WTC11 (cell line): ENCODE results near the gene THBD. TPM values are rescaled to one million over a fixed set of nuclear protein-coding genes. Genes with fewer than 3 reads are reported as not detected.
A peak's percentile ranks its signal among the peaks of the same experiment; 100 is the strongest.

Experiments
- ATAC-seq: fragments of 200-7000 bp; cut with Tn5 transposase; 2 replicates; pipeline ENCODE4 v1.10.0; 2021; ENCODE audit warnings: mild to moderate bottlenecking, moderate library complexity
- CTCF ChIA-PET: fragments of 300-600 bp; sonication (Branson Sonifier 250); formaldehyde crosslinking; loops from one replicate; lab custom pipeline; 2021; ENCODE audit warnings: antibody characterized with exemption; lab: Charles Lee
- POLR2A ChIA-PET: fragments of 350-600 bp; sonication (Branson Sonifier 250); formaldehyde crosslinking; loops from one replicate; lab custom pipeline; 2021; ENCODE audit warnings: antibody characterized with exemption; lab: Charles Lee
- DNase-seq: peaks from one replicate; pipeline ENCODE4 v3.0.0; 2021; ENCODE audit warnings: low spot score
- H3K27ac Mint-ChIP-seq: 2 replicates; pipeline ENCODE4 v1.8.0; 2021; ENCODE audit warnings: mixed read lengths
- H3K27me3 Mint-ChIP-seq: 2 replicates; pipeline ENCODE4 v1.8.0; 2021; ENCODE audit warnings: low read depth, mild to moderate bottlenecking, moderate library complexity, mixed read lengths
- H3K36me3 Mint-ChIP-seq: 2 replicates; pipeline ENCODE4 v1.8.0; 2021; ENCODE audit warnings: mixed read lengths
- H3K4me1 Mint-ChIP-seq: 2 replicates; pipeline ENCODE4 v1.8.0; 2022; ENCODE audit warnings: mixed read lengths
- H3K4me3 Mint-ChIP-seq: 2 replicates; pipeline ENCODE4 v1.8.0; 2021; ENCODE audit warnings: mild to moderate bottlenecking, moderate library complexity, mixed read lengths
- H3K9me3 Mint-ChIP-seq: 2 replicates; pipeline ENCODE4 v1.8.0; 2021; ENCODE audit warnings: mixed read lengths
- ATF2 ChIP-seq: sonication (generic); formaldehyde crosslinking; IDR thresholded peaks from 2 replicates; pipeline ENCODE4 v1.8.1; 2022; ENCODE audit warnings: low read depth, missing genetic modification reagents, borderline replicate concordance
- CREB1 ChIP-seq: sonication (generic); formaldehyde crosslinking; IDR thresholded peaks from 2 replicates; pipeline ENCODE4 v1.8.0; 2023; ENCODE audit warnings: mild to moderate bottlenecking, missing genetic modification reagents
- CTCF ChIP-seq: fragments of 200-600 bp; IDR thresholded peaks from 2 replicates; pipeline ENCODE4 v1.8.0; 2022; ENCODE audit warnings: antibody characterized with exemption
- ERG ChIP-seq: fragments of 250-450 bp; sonication (Bioruptor Pico); IDR thresholded peaks from 2 replicates; pipeline ENCODE4 v1.8.0; 2021; ENCODE audit warnings: mild to moderate bottlenecking
- ETV6 ChIP-seq: sonication (generic); formaldehyde crosslinking; IDR thresholded peaks from 2 replicates; pipeline ENCODE4 v1.8.1; 2022; ENCODE audit warnings: mild to moderate bottlenecking, missing genetic modification reagents
- FOXK1 ChIP-seq: sonication (generic); formaldehyde crosslinking; IDR thresholded peaks from 2 replicates; pipeline ENCODE4 v1.8.0; 2022; ENCODE audit warnings: mild to moderate bottlenecking, moderate library complexity, missing genetic modification reagents
- FOXP1 ChIP-seq: sonication (generic); formaldehyde crosslinking; IDR thresholded peaks from 2 replicates; pipeline ENCODE4 v1.8.0; 2022; ENCODE audit warnings: missing genetic modification reagents, mild to moderate bottlenecking, moderate library complexity, borderline replicate concordance
- PRDM15 ChIP-seq: sonication (generic); formaldehyde crosslinking; IDR thresholded peaks from 2 replicates; pipeline ENCODE4 v1.8.0; 2022; ENCODE audit warnings: missing genetic modification reagents
- RORB ChIP-seq: fragments of 250-450 bp; sonication (Bioruptor Pico); IDR thresholded peaks from 2 replicates; pipeline ENCODE4 v1.9.0; 2021; ENCODE audit warnings: mild to moderate bottlenecking
- STAT6 ChIP-seq: sonication (generic); formaldehyde crosslinking; conservative IDR thresholded peaks from 2 replicates; pipeline ENCODE4 v1.8.1; 2023; ENCODE audit warnings: mild to moderate bottlenecking, low read depth, missing genetic modification reagents, moderate library complexity
- TEAD1 ChIP-seq: sonication (generic); formaldehyde crosslinking; IDR thresholded peaks from 2 replicates; pipeline ENCODE4 v1.8.0; 2022; ENCODE audit warnings: mild to moderate bottlenecking, missing genetic modification reagents
- TP53 ChIP-seq: sonication (generic); formaldehyde crosslinking; IDR thresholded peaks from 2 replicates; pipeline ENCODE4 v1.8.1; 2023; ENCODE audit warnings: mild to moderate bottlenecking, missing genetic modification reagents
- ZNF416 ChIP-seq: fragments of 250-450 bp; sonication (Bioruptor Pico); IDR thresholded peaks from 2 replicates; pipeline ENCODE4 v1.9.0; 2021; ENCODE audit warnings: mild to moderate bottlenecking, inconsistent platforms
- ZNF423 ChIP-seq: fragments of 250-450 bp; sonication (Bioruptor Pico); IDR thresholded peaks from 2 replicates; pipeline ENCODE4 v2.1.2; 2022; ENCODE audit warnings: mild to moderate bottlenecking, moderate library complexity
- total RNA-seq: library from RNA; stranded (reverse); gene quantifications from 3 replicates; pipeline ENCODE4 v1.2.3, GENCODE V29; 2021

The THBD gene
- total RNA-seq, 1 experiment from 2014 or later, result 1.0 TPM

- TF ChIP-seq ERG, result no peak
Observed at GRCh38 chr20:23062632-23063031, 13.2 kb upstream of the THBD start (continued).

GRCh38 chr20:23061734-23062561 lies 12.5 kb upstream of the THBD start:
- H3K9me3 Mint-ChIP-seq, result peaks cover 4% of the 10 kb centered on the region; the same call in 1 of the 2 replicates
- TF ChIP-seq ATF2 (no peak), TEAD1 (peak; percentile 77; the same call in 1 of the 2 replicates), PRDM15 (CRISPR knock-in tag) (peak; percentile 58), TP53 (CRISPR knock-in tag) (no peak), ZNF423 (peak; percentile 54), ETV6 (CRISPR knock-in tag) (peak; percentile 17; the same call in 1 of the 2 replicates), FOXK1 (peak; percentile 65; the same call in 1 of the 2 replicates), CTCF (0 out of 2 replicates have a peak, but pooled peaks have one; percentile 14)
- TF ChIP-seq, all 79 proteins: peak for 6
- H3K4me1 Mint-ChIP-seq, result peaks cover 32% of the 10 kb centered on the region
- ATAC-seq (peak; percentile 95), DNase-seq (peak; percentile 70)
- ChIA-PET POLR2A (interaction anchor here (0.7 to 1.5 kb wide), 2 partner anchors 11 to 45 kb away, joined by 3 read pairs; no protein-coding TSS in a partner anchor), CTCF (interaction anchor here (0.5 to 6.0 kb wide), 21 partner anchors 8 to 370 kb away, joined by 3 to 103 read pairs (median 4); partner anchors contain the start of genes NXT1 and THBD)
- H3K27me3 Mint-ChIP-seq, result no peaks in the 10 kb centered on the region
- no peak overlapping the region for H3K4me3 Mint-ChIP-seq
- no peaks in the 10 kb centered on the region for H3K36me3 Mint-ChIP-seq
- H3K27ac Mint-ChIP-seq, result peak overlapping the region; percentile 38

- Mint-ChIP-seq H3K9me3 (peaks cover 11% of the 10 kb centered on the region), H3K27ac (no peak overlapping the region), H3K4me3 (no peak overlapping the region), H3K27me3 (no peaks in the 10 kb centered on the region), H3K4me1 (peaks cover 32% of the 10 kb centered on the region), H3K36me3 (peaks cover 5% of the 10 kb centered on the region; the same call in 1 of the 2 replicates)
- CTCF ChIA-PET, result interaction anchor here (1.1 to 6.0 kb wide), 11 partner anchors 8 to 369 kb away, joined by 3 to 103 read pairs (median 6); partner anchors contain the start of genes NXT1 and THBD
- TF ChIP-seq RORB (CRISPR knock-in tag) (no peak), CREB1 (CRISPR knock-in tag) (no peak), STAT6 (CRISPR knock-in tag) (no peak), ZNF416 (CRISPR knock-in tag) (no peak), FOXP1 (no peak), TP53 (CRISPR knock-in tag) (no peak)
- POLR2A ChIA-PET, result interaction anchor here (1.5 kb wide), 1 partner anchor 10 kb away, joined by 3 read pairs; no protein-coding TSS in a partner anchor
- ATAC-seq, result no peak
- DNase-seq, result no peak
Observed at GRCh38 chr20:23061262-23061661, 11.8 kb upstream of the THBD start.
